Suppressor macrophage treated with lipopolysaccharide for 1 hour (primary cell): ENCODE measurements around the gene CRIM1.

ENCODE experiments used
- DNase-seq, 3 donors: peaks; one replicate each; pipeline ENCODE4 v3.0.0-alpha.2; 2020 to 2022

The CRIM1 gene

DNA sequence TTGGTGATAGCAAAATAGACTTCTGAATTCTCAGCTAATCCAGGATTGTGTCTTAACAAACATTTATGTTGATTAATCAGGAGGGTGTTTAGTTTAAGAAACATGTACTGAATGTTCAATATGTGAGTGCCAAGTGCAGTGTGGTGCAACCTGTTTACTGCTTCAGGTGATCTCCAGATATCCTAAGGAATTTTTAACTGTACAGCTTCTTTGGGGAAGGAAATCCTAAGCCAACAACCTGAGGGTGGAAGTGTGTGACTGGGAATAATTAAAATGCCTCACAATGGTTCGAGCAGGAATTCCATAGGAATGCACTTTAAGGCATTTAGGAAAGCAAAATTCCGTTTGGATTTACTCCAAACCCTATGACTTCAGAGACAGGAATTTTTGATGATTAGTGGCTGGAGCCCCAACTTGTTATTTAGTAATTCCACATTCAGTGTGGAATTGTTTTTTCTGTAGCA, 16.4 kb downstream of the CRIM1 start:
- DNase-seq = no peak

- no peak for DNase-seq
Measured at GRCh38 chr2:36373149-36373926, 17.8 kb downstream of the CRIM1 start.

DNA sequence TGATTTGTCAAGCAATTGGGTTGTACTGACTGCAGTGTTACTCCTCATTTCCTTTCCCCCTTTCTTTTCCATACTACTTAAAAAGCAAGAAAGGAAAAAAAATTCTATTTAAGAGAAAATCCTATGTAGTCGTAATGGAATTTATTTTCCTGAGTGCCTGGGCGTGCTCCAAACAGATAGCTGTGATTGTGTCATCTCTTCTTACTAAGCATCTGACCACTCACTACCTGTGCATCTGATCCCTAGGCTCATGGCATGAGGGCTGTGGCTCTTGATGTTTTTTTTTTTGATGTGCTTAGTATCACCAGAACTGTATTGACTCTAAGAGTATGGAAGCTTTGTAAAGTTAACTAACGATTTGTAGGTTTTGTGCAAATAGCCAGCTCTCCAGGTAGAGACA, 19.0 kb downstream of the CRIM1 start:
- DNase-seq = no peak

GRCh38 chr2:36376319-36376765, 20.8 kb downstream of the CRIM1 start:
- peak in 1 of 3 donors; percentile 11 for DNase-seq

DNA sequence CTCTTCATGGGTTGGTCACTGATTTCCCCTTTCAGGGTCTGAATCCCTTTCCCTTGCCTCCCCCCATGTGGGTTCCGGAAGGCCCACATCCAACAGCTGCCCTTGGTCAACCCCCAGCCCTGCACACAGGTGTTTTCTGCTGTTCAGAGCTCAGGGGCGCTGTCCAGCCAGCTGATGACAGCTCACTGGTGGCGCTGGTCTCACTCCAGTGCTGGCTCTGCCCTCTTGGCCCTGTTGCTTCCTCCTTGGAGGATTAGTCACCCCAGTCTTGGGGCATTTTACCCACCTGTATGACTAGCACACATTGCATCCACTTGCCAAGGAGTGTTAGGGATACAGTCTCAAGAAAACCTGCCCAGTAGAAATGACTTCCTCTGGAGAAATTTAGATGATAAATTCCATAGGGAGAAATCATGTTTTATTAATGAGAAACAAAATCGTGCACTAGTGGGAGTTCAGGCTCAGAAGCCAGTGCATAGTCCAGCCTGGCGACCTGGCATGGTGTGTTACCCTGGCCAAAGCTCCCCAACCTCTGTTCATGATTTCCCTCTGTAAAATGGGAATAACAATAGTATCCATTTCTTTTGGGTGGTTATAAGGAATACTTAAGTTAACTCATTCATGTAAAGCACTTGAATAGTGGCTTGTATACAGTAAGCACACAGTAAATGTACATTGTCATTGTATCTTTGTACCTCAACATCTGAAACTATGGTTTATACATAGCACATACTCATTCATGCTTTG, 21.6 kb downstream of the CRIM1 start:
- DNase-seq = no peak

- DNase-seq = no peak
Measured at GRCh38 chr2:36379710-36380448, 24.3 kb downstream of the CRIM1 start.

DNA sequence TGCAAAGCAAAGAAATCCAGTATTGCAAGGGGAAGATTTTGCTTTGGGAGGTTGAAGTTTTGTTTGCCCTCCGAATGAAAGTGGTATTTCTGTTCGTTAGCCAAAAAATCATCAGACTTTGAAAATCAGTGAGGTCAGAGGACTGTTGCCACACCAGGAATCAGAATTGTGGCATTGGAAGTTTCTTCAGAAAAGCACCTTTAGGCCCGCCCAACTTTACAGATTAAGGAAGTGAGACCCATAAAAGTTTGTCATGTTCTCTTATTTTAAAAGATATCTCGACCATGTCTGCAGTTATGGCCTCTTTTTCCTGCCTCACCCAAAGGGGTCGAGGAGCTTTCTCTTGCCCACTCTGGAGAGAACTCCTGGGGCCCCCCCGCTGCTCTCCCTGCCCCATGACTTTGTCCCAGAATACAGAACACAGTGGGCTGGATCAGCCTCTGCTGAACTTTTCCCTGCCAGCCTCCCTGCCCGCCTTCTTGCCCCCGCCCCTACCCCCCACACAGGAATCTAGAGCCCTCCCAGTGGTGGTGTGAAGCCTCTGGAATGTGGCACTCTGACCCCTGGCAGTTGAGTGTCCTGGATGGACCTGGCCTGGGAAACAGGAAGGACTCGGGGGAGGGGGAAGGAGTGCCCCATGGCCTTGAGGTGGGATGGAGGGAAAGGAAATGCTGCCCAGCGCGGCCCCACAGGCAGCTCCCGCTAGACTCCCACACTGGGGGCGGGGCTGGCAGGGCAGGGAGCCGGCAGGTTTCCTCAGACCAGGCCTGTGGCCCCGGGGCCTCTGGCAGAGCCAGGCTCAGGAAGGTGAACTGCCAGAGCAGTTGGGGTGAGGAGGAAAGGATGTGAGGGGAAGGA, 25.3 kb downstream of the CRIM1 start:
- DNase-seq = peak; percentile 21 to 56 (median 31)

DNA sequence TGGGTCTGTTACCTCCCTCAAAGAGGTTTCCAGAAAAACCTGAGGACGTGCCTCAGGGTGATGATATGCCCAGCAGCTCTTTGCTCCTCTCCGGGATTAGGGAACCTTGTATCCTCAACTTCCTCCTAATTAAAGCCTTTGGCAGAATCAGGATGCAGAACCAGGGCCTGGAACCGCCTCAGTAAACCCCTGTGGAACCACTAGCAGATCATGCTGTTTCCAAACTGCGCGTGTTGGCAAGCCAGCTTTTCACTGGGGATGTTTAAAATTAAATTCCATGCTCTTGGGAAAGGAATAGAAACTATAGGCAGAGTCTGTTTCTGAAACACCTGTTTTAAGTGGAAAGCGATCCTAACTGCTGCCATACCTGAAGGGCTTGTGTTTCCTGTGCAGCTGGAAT, 26.4 kb downstream of the CRIM1 start:
- DNase-seq = no peak

GRCh38 chr2:36382472-36382871, 26.9 kb downstream of the CRIM1 start:
- DNase-seq = no peak

GRCh38 chr2:36383726-36384125, 28.1 kb downstream of the CRIM1 start:
- no peak for DNase-seq

DNA sequence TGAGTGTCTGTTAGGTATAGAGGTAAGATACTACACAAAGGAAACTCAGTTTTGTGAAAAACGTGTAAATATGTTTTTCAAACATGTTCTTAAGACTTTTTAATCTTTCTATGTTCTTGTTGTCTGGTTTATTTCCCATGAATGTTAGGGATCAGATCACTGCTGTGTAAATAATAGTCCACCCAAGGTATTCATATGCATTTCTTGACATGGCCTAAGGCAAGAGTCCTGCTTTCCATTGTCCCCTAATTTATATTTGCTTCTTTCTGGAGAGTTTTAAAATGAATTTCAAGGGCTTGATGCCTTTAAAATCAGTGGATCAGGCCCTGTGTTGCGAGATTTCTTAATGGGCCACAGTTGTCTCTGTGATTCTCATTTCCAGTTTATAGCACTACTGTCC, 28.9 kb downstream of the CRIM1 start:
- no peak for DNase-seq

DNA sequence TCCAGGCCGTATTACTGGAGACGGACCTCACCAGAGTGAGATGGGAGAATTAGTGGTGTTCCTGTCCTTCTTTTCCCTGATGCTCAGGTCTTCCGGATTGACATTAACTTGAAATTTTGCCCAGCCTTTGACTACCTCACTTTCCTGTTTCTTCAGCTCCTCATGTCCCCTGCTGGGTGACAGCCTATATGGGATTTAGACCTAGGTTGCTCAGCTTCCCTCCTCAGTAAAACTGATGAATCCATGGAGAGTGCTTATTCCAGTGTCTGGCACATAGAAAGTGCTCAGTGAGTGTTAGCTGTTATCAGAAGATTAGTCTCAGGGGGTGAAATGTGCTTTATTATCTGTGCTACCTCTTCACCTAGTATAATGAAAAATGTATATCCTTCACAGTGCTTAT, 30.0 kb downstream of the CRIM1 start:
- DNase-seq = no peak

DNA sequence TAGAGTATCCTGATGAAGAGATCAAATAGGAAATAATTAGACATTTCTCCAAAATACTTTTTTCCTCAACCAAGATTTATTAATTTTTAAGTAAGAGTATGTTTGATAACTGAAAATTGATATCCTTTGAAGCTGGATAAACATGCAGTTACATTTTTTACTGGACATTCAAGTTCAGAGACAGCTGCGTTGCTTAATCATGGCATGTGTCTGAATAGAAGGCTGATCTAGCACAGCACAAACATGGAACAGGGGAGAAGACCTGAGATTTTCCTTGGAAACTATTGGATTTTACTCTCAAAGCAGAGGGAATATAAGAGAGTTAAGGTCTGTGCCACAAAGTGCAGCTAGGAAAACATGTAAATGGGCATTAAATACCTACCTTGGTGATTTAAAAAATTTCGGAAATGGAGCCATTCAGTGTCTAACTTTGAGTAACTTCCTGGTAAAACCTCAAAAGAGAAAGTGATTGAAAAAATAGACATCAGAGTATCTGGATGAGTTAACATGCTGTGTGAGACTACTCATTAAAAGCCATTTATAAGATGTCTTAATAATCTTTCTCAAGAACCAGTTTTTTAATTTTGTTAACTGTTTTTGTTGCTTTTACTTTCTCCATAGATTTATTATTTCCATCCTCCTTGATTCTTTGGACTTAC, 31.8 kb downstream of the CRIM1 start:
- DNase-seq = peak in 2 of 3 donors; percentile 10 to 23

DNA sequence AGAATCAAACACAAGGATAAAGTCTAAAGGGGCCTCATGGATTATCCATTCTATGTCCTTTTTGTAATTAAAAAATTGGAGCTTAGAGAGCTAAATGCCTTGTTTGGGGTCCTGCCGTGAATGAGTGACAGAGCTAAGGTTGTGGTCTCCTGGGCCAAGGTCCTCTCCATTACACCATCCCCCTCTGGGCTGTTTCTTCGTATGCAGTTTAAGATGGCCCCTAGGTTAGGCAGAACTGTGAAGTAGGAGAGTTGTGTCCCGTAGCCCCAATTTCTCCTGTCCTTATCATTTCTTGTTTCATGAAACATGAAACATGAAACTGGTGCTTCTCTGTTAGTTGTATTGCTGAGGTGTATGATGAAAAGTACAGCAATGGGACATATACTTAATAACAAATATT, 32.9 kb downstream of the CRIM1 start:
- DNase-seq = no peak

- no peak for DNase-seq
Measured at GRCh38 chr2:36389091-36389564, 33.5 kb downstream of the CRIM1 start.

DNA sequence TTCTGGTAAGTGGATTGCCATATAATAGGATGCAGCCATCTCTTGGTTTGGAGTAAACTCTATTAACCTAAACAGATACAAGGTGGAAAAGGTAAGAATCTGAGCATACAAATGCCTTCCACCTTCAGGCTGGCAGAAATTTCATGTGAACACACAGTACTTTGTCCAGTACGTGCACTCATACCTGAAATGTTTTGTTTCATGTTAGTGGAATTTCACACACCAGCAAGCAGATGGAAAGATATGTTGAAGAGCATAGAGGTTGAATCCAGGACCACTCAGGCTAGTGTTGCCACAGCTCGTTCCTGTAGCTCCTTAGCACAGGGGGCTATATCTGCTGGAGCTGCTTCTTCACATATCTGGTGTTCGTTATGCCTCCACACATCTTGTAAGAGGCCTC, 34.0 kb downstream of the CRIM1 start:
- no peak for DNase-seq

DNA sequence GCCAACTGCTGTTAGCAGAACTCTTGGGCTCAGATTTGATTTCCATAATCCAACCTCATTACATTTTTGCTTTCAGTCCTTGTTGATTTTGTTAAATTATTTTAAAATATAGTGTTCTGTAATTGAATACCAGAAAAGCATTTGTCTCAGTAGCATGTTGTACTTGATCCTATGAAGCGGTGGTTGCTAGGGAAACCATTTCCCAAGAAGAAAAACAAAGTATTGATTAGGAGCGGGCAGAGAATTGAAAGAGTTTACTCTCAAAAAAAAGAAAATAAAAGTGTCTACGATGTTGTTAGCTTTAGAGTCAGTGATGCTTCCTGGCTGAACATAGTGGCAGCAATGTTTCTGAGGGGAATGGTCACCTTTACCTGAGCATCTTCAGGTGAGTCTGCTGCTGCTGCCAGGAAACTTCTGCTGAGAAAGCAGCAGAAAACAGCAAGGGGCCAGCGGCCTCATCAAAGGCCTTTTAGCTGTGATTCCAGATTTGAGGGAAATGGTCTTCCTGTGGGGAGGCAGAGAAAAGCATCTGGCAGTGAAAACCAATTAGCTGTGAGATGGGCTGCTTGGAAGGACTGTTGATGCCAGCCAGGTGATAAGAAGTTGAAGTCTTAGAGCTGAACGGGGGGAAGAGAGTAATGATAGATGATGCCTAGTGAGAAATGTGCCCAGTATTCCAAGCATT, 37.1 kb downstream of the CRIM1 start:
- DNase-seq = no peak

- DNase-seq = no peak
Measured at GRCh38 chr2:36393738-36394256, 38.2 kb downstream of the CRIM1 start.

DNA sequence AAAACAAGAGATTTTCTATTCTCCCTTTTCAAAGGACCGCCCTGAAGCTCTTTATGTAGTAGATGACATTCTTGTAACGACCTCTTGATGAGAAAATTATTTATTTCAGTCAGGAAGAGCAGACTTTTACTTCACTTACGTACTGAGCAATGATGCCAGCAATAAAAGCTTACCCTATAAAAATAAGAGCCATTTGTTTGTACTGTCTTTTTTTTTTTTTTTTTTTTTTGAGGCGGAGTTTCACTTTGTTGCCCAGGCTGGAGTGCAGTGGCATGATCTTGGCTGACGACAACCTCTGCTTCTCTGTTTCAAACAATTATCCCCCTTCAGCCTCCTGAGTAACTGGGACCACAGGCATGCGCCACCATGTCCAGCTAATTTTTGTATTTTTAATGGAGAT, 39.2 kb downstream of the CRIM1 start:
- DNase-seq = no peak

- DNase-seq = no peak
Measured at GRCh38 chr2:36395866-36396265, 40.3 kb downstream of the CRIM1 start.
